Esophagus squamous epithelium (tissue), 4 donors: ENCODE measurements around the gene FBXO10.

Experiments
- POLR2A ChIP-seq, 4 donors: fragments of 450-650 bp; IDR thresholded peaks; one replicate each; pipeline ENCODE4 v1.6.1; 2017; ENCODE audit warnings: antibody characterized with exemption in 4 of 4, mild to moderate bottlenecking in 4 of 4, moderate library complexity in 3 of 4
- TF ChIP-seq, protein P1 (sequence below), 6 experiments: fragments of 450-650 bp in 4 of 6; fragments of 200-600 bp in 2 of 6; sonication (generic) in 2 of 6; IDR thresholded peaks; one replicate each; pipeline ENCODE4 v1.5.1; 2016 to 2019; ENCODE audit warnings: antibody characterized with exemption in 6 of 6, mild to moderate bottlenecking in 4 of 6, moderate library complexity in 4 of 6

GRCh38 chr9:37563806-37564513 is 12.2 kb downstream of the FBXO10 start:
- TF ChIP-seq, protein P1, sequence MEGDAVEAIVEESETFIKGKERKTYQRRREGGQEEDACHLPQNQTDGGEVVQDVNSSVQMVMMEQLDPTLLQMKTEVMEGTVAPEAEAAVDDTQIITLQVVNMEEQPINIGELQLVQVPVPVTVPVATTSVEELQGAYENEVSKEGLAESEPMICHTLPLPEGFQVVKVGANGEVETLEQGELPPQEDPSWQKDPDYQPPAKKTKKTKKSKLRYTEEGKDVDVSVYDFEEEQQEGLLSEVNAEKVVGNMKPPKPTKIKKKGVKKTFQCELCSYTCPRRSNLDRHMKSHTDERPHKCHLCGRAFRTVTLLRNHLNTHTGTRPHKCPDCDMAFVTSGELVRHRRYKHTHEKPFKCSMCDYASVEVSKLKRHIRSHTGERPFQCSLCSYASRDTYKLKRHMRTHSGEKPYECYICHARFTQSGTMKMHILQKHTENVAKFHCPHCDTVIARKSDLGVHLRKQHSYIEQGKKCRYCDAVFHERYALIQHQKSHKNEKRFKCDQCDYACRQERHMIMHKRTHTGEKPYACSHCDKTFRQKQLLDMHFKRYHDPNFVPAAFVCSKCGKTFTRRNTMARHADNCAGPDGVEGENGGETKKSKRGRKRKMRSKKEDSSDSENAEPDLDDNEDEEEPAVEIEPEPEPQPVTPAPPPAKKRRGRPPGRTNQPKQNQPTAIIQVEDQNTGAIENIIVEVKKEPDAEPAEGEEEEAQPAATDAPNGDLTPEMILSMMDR (IDR thresholded peaks at IDR 0.05), result no peak
- TF ChIP-seq POLR2A (IDR thresholded peaks at IDR 0.05), result no peak
